ENCODE results near the gene KMT2C. TPM values are rescaled to one million over a fixed set of nuclear protein-coding genes. Genes with fewer than 3 reads are reported as not detected.

KMT2C gene
- total and polyA plus RNA-seq, 4 experiments from 2014 or later: 2.7 to 129 (median 74.5) TPM

DNA sequence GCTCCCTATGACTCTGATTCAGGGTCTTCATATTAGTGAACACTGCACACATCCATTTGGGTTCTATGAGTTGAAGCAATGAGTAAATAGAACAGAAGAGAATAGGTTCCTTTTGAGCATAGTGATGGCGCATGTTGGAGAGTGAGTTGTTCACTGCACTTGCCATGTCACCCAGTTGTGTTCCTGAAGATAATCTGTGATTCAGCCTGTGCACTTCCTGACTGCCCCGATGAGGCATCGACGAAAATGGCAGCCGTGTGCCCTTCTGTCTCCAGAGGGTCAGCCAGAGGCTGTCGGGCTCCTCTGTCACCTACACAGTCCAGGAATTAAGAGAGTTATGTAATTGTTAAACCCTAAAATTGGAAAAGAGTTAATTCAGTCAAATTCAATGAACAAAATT is 315.6 kb downstream of the KMT2C start:
- Histone ChIP-seq H3K9me3 (ENCODE audit: control insufficient read depth in 1 of 2, low read length in 2 of 2) (no peaks in the 10 kb centered on the region), H3K27ac (ENCODE audit: low read depth, low read length) (no peak overlapping the region), H3K4me1 (ENCODE audit: insufficient read depth, low read length) (peaks cover 7% of the 10 kb centered on the region), H3K27me3 (ENCODE audit: insufficient read depth, low read length) (no peaks in the 10 kb centered on the region), H3K4me3 (ENCODE audit: low read length in 2 of 2) (no peak overlapping the region), H3K36me3 (ENCODE audit: insufficient read depth, low read length) (peaks cover 53% of the 10 kb centered on the region)
- DNase-seq: no peak
- intact Hi-C loops (cut with micrococcal nuclease): no loop called here
- Mint-ChIP-seq H3K27ac (peak overlapping the region in 2 of 7 donors; percentile 8 to 32), H3K9me3 (peaks cover 4 to 17% (median 12%) of the 10 kb centered on the region in 8 donors), H3K4me3 (no peak overlapping the region), H3K36me3 (peaks cover 69 to 83% of the 10 kb centered on the region in 2 donors), H3K27me3 (no peaks in the 10 kb centered on the region), H3K4me1 (peaks cover 10 to 20% (median 16%) of the 10 kb centered on the region in 4 donors)
- POLR2A ChIA-PET (ENCODE audit: partially characterized antibody): no interaction called here
- CTCF ChIA-PET (ENCODE audit: partially characterized antibody): no interaction called here

DNA sequence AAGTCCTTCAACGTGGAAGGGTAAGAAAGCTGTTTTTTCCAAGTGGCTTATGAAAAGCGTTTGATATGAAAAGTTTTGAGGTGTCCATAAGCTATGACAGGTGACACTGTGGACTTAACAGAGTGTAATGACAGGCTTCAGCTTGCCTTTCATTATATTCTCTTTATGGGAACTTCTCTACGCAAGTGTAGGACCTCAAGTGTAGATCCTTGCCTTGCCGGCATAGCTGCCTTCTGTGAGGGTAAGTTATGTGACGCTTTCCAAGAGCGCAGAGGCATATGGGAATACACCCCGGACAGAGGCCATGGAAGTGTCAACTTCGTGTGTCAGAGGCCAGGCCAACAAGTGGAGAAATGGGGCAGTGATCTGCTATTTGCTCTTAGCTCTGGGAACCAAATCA is 318.4 kb downstream of the KMT2C start:
- peak overlapping the region in 2 of 7 donors; percentile 27 to 68 for H3K27ac Mint-ChIP-seq
- no peak overlapping the region for H3K4me3 ChIP-seq (ENCODE audit: low read length in 2 of 2)
- H3K36me3 Mint-ChIP-seq: peaks cover 61 to 69% of the 10 kb centered on the region in 2 donors
- intact Hi-C loops (cut with micrococcal nuclease): no loop called here
- no peak for DNase-seq
- CTCF ChIA-PET (ENCODE audit: partially characterized antibody): no interaction called here
- H3K36me3 ChIP-seq (ENCODE audit: insufficient read depth, low read length): peaks cover 45% of the 10 kb centered on the region
- no peaks in the 10 kb centered on the region for H3K9me3 ChIP-seq (ENCODE audit: control insufficient read depth in 1 of 2, low read length in 2 of 2)
- H3K4me3 Mint-ChIP-seq: no peak overlapping the region
- peaks cover 4 to 10% (median 7%) of the 10 kb centered on the region in 4 donors for H3K4me1 Mint-ChIP-seq
- H3K4me1 ChIP-seq (ENCODE audit: insufficient read depth, low read length): peaks cover 2% of the 10 kb centered on the region
- H3K27me3 Mint-ChIP-seq: no peaks in the 10 kb centered on the region
- POLR2A ChIA-PET (ENCODE audit: partially characterized antibody): no interaction called here
- no peak overlapping the region for H3K27ac ChIP-seq (ENCODE audit: low read depth, low read length)
- no peaks in the 10 kb centered on the region for H3K27me3 ChIP-seq (ENCODE audit: insufficient read depth, low read length)
- peaks cover 0 to 3% (median 0%) of the 10 kb centered on the region in 8 donors for H3K9me3 Mint-ChIP-seq

DNA sequence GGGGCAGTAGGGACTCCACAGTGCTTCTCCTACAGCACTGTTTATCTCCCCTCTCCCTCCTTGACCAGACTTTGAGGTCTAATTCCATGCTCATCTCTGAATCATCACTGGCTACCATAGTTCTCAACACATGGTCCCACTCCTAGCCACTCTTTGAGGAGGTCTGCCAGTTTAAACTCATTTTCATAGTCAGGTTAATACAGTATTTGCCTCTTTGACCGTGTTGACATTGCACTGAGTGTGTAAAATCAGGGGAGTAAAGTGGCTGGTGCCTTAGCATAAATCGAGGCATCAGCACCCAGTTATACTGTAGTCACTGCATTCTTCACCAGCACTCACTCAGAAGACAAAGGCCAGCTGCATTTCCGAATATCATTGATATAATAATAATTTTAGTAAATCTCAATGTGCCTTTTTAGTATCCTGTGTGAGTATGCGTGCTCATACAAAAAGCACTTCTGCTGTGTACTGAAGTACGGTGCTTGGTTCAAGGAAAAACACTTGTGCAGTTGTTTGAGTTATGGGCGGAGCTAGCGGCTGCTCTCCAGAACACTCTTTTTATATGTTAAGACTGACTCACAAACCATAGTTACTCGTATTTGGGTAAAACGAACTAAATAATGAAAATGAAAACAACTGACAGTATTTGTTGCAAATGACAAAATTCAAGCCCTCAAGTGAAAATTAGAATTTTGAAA is 320.6 kb downstream of the KMT2C start:
- Mint-ChIP-seq H3K27me3 (no peaks in the 10 kb centered on the region), H3K27ac (peak overlapping the region in 1 of 7 donors; percentile 22), H3K4me3 (no peak overlapping the region), H3K4me1 (no peaks in the 10 kb centered on the region), H3K36me3 (peaks cover 48 to 55% of the 10 kb centered on the region in 2 donors), H3K9me3 (no peaks in the 10 kb centered on the region)
- POLR2A ChIA-PET (ENCODE audit: partially characterized antibody): no interaction called here
- Histone ChIP-seq H3K9me3 (ENCODE audit: control insufficient read depth in 1 of 2, low read length in 2 of 2) (no peaks in the 10 kb centered on the region), H3K4me1 (ENCODE audit: insufficient read depth, low read length) (no peaks in the 10 kb centered on the region), H3K27me3 (ENCODE audit: insufficient read depth, low read length) (no peaks in the 10 kb centered on the region), H3K4me3 (ENCODE audit: low read length in 2 of 2) (no peak overlapping the region), H3K27ac (ENCODE audit: low read depth, low read length) (no peak overlapping the region), H3K36me3 (ENCODE audit: insufficient read depth, low read length) (peaks cover 29% of the 10 kb centered on the region)
- intact Hi-C loops (cut with micrococcal nuclease): no loop called here
- CTCF ChIA-PET (ENCODE audit: partially characterized antibody): interaction anchor here (0.8 kb wide), 1 partner anchor 29 kb away, joined by 3 read pairs; no protein-coding TSS in a partner anchor
- no peak for DNase-seq

DNA sequence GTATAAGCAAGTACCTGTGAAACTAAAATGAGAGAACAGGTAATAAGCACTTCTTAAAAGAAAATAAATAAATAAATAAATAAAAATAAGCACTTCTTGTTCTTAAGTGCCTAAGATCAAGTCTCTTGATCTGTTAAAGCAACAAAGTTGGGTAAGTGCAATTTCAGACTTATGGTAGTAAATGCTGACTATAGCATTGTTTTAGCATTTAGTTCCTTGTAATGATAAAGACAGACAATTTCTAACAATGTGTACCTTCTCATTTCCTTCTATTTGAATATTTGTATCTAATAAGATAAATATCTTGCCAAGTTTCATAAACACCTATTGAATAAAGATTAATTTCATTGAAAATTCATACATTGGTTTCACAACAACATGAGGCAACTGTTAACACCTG is 323.0 kb downstream of the KMT2C start:
- Histone ChIP-seq H3K9me3 (ENCODE audit: control insufficient read depth in 1 of 2, low read length in 2 of 2) (no peaks in the 10 kb centered on the region), H3K4me1 (ENCODE audit: insufficient read depth, low read length) (no peaks in the 10 kb centered on the region), H3K27ac (ENCODE audit: low read depth, low read length) (no peak overlapping the region), H3K36me3 (ENCODE audit: insufficient read depth, low read length) (peaks cover 11% of the 10 kb centered on the region), H3K4me3 (ENCODE audit: low read length in 2 of 2) (no peak overlapping the region), H3K27me3 (ENCODE audit: insufficient read depth, low read length) (no peaks in the 10 kb centered on the region)
- Mint-ChIP-seq H3K27me3 (no peaks in the 10 kb centered on the region), H3K4me3 (no peak overlapping the region), H3K9me3 (no peaks in the 10 kb centered on the region), H3K36me3 (peaks cover 40 to 47% of the 10 kb centered on the region in 2 donors), H3K27ac (peak overlapping the region in 2 of 7 donors; percentile 14 to 29), H3K4me1 (peaks cover 0 to 2% (median under 1%) of the 10 kb centered on the region in 4 donors)
- no peak for DNase-seq
- CTCF ChIA-PET (ENCODE audit: partially characterized antibody): no interaction called here
- intact Hi-C loops (cut with micrococcal nuclease): no loop called here
- POLR2A ChIA-PET (ENCODE audit: partially characterized antibody): no interaction called here

DNA sequence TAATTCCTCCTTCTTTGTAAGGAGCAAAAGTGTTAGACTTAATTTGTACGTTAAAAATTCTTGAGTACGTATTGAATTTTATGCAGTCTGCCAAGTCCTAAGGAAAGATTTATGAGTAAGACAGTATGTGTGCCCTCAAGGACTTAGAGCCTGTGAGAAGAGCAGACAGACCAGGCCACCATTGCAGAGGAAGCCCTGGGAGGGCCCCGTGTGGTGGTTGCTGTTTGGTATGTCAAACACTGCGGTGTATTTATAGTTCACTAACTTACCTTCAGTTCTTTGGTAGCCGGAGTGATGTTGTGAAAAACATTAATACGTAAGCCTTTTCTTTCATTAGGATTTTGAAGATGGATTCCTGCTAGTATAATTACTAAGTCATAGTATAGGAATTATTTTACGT is 327.4 kb downstream of the KMT2C start:
- DNase-seq: no peak
- peaks cover 16% of the 10 kb centered on the region for H3K36me3 ChIP-seq (ENCODE audit: insufficient read depth, low read length)
- H3K27me3 ChIP-seq (ENCODE audit: insufficient read depth, low read length): no peaks in the 10 kb centered on the region
- H3K27ac ChIP-seq (ENCODE audit: low read depth, low read length): no peak overlapping the region
- H3K4me1 Mint-ChIP-seq: peaks cover 0 to 4% (median 1%) of the 10 kb centered on the region in 4 donors
- no peaks in the 10 kb centered on the region for H3K9me3 ChIP-seq (ENCODE audit: control insufficient read depth in 1 of 2, low read length in 2 of 2)
- ChIA-PET CTCF (ENCODE audit: partially characterized antibody) (no interaction called here), POLR2A (ENCODE audit: partially characterized antibody) (no interaction called here)
- H3K36me3 Mint-ChIP-seq: peaks cover 43 to 52% of the 10 kb centered on the region in 2 donors
- H3K27me3 Mint-ChIP-seq: no peaks in the 10 kb centered on the region
- peaks cover 0 to 2% (median 0%) of the 10 kb centered on the region in 8 donors for H3K9me3 Mint-ChIP-seq
- H3K4me1 ChIP-seq (ENCODE audit: insufficient read depth, low read length): no peaks in the 10 kb centered on the region
- H3K4me3 ChIP-seq (ENCODE audit: low read length in 2 of 2): no peak overlapping the region
- H3K27ac Mint-ChIP-seq: peak overlapping the region in 1 of 7 donors; percentile 41
- intact Hi-C loops (cut with micrococcal nuclease): no loop called here
- no peak overlapping the region for H3K4me3 Mint-ChIP-seq

DNA sequence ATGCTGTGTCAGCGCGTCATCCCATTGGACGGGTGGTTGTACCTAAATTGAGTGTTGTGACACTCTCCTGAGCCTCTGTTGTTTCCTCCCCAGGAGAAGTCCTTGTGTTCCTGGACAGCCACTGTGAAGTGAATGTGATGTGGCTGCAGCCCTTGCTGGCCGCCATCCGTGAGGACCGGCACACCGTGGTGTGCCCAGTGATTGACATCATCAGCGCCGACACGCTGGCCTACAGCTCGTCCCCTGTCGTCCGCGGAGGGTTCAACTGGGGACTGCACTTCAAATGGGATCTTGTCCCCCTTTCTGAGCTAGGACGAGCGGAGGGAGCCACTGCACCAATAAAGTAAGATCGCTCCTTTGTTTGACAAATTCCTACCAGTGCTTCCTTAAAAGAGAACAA is 327.9 kb downstream of the KMT2C start:
- no peak overlapping the region for H3K27ac ChIP-seq (ENCODE audit: low read depth, low read length)
- peaks cover 0 to 2% (median 0%) of the 10 kb centered on the region in 8 donors for H3K9me3 Mint-ChIP-seq
- H3K27me3 ChIP-seq (ENCODE audit: insufficient read depth, low read length): no peaks in the 10 kb centered on the region
- peaks cover 0 to 4% (median 1%) of the 10 kb centered on the region in 4 donors for H3K4me1 Mint-ChIP-seq
- H3K4me3 Mint-ChIP-seq: no peak overlapping the region
- POLR2A ChIA-PET (ENCODE audit: partially characterized antibody): no interaction called here
- peaks cover 39 to 51% of the 10 kb centered on the region in 2 donors for H3K36me3 Mint-ChIP-seq
- no peaks in the 10 kb centered on the region for H3K27me3 Mint-ChIP-seq
- H3K27ac Mint-ChIP-seq: peak overlapping the region in 3 of 7 donors; percentile 43 to 68 (median 57)
- no peak for DNase-seq
- intact Hi-C loops (cut with micrococcal nuclease): no loop called here
- no peaks in the 10 kb centered on the region for H3K9me3 ChIP-seq (ENCODE audit: control insufficient read depth in 1 of 2, low read length in 2 of 2)
- CTCF ChIA-PET (ENCODE audit: partially characterized antibody): no interaction called here
- no peak overlapping the region for H3K4me3 ChIP-seq (ENCODE audit: low read length in 2 of 2)
- no peaks in the 10 kb centered on the region for H3K4me1 ChIP-seq (ENCODE audit: insufficient read depth, low read length)
- peaks cover 16% of the 10 kb centered on the region for H3K36me3 ChIP-seq (ENCODE audit: insufficient read depth, low read length)

DNA sequence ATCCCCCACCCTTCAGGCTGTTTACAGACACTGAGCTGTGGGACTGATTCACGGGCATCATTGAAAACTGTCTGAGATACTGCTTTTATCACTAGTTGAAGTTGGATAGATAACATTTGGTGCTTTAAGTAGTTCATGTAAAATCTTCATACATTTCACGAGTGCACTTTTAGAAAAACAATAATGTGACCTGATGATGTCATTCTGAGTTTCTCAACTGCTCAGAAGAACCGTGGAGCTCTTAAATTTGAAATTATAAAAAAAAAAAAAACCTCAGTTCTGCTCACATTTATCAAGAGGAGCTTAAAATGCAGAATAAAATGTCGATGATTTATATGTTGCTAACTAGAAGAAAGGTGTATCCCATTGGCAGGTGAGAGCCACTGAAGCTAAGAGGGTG is 328.8 kb downstream of the KMT2C start:
- peak overlapping the region in 2 of 7 donors; percentile 24 to 74 for H3K27ac Mint-ChIP-seq
- no peaks in the 10 kb centered on the region for H3K27me3 ChIP-seq (ENCODE audit: insufficient read depth, low read length)
- peaks cover 16% of the 10 kb centered on the region for H3K36me3 ChIP-seq (ENCODE audit: insufficient read depth, low read length)
- no peaks in the 10 kb centered on the region for H3K4me1 ChIP-seq (ENCODE audit: insufficient read depth, low read length)
- no peak for DNase-seq
- POLR2A ChIA-PET (ENCODE audit: partially characterized antibody): no interaction called here
- no peaks in the 10 kb centered on the region for H3K27me3 Mint-ChIP-seq
- no peak overlapping the region for H3K4me3 Mint-ChIP-seq
- CTCF ChIA-PET (ENCODE audit: partially characterized antibody): interaction anchor here (1.1 kb wide), 1 partner anchor 171 kb away, joined by 3 read pairs; no protein-coding TSS in a partner anchor
- no peaks in the 10 kb centered on the region for H3K9me3 ChIP-seq (ENCODE audit: control insufficient read depth in 1 of 2, low read length in 2 of 2)
- peaks cover 0 to 4% (median 1%) of the 10 kb centered on the region in 4 donors for H3K4me1 Mint-ChIP-seq
- H3K9me3 Mint-ChIP-seq: peaks cover 0 to 2% (median 0%) of the 10 kb centered on the region in 8 donors
- no peak overlapping the region for H3K27ac ChIP-seq (ENCODE audit: low read depth, low read length)
- no peak overlapping the region for H3K4me3 ChIP-seq (ENCODE audit: low read length in 2 of 2)
- H3K36me3 Mint-ChIP-seq: peaks cover 37 to 51% of the 10 kb centered on the region in 2 donors
- intact Hi-C loops (cut with micrococcal nuclease): no loop called here
